Measurements from ENCODE around the gene NUDT14.

The NUDT14 gene

GRCh38 chr14:105180592-105181548 is at the start of gene NUDT14:
TSS of gene NUDT14 (minus strand) at chr14:105181312. CDS start at chr14:105181209, 103 bp downstream.
- no peak for DNase-seq

DNA sequence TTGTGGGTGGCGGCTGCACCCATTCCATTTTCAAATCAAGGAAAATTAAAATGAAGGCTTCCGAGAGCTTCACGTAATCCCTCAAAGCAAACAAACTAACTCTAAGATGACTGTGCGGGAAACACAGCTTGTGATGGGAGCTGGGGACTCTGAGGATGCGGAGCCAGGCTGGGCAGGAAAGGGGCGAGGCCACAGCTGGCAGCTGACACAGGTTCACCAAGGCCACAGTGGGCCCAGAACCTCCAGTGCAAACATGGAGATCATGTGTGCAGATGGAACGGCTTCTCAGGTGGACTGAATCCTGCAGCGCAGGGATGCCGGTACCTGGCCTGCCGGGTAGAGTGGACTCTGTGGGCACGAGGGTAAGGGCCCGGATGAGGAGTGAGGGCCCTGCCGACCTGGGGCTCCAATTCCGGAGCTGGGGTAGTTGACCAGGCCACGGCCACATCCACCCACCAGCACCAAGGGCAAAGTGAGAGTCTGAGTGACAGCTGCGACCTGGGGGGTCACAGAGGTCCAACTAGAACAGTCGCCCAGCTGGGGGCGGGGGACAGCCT is 48.1 kb upstream of the NUDT14 start:
- DNase-seq: no peak

GRCh38 chr14:105228562-105228961 is 47.5 kb upstream of the NUDT14 start:
- no peak for DNase-seq

- DNase-seq: no peak
Observed at GRCh38 chr14:105227346-105227745, 46.2 kb upstream of the NUDT14 start.

DNA sequence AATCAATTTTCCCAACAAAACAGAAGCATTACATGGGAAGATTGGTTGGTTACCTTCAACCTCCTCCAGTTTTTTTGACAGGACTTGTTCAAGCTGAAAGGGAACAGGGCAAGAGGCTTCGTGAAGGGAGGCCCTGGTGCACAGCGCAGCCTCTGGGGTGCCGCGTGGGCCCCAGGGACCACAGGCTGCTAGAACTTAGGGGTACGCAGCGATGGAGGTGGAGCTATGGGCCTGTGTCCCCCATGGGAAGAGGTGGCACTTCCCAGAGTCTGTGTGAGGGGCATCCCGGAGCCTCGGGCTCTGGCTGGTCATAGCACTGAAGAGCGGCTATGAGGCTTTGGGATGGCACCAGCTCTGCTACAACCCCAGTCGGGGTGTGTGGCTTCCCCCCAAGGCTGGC is 45.1 kb upstream of the NUDT14 start:
- DNase-seq: no peak

DNA sequence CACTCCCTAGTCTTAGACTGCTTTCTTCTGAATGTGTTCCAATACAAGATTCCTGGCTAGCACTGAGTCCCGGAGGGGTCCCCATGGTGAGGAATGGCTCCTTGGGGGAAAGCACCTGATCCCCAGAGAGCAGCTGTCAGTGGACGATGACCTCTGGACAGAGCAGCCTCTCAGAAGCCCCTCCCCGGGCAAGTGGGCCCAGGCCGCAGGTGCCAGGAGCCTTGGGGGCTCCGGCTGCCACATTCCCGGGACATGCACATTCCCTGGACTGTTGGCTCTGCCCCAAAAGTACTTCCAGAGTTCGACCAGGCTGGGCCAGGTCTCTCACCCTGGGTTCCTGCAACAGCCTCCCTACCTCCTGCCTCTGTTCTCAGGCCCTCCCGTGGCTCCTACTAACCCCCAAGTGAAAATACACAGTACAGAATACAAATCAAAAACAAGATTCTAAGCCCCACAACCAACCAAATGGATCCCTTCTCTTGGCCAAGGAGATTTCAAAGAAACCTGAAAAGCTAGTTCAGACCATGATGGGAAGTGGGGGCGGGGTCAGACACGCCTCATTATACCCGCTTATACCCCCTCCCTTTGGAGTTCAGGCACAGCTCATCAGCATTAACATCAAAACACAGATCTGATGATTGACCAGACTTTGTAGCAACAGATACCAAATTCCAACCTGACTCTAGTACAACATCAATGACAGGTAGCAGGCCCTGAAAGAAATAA is 43.9 kb upstream of the NUDT14 start:
- no peak for DNase-seq

DNA sequence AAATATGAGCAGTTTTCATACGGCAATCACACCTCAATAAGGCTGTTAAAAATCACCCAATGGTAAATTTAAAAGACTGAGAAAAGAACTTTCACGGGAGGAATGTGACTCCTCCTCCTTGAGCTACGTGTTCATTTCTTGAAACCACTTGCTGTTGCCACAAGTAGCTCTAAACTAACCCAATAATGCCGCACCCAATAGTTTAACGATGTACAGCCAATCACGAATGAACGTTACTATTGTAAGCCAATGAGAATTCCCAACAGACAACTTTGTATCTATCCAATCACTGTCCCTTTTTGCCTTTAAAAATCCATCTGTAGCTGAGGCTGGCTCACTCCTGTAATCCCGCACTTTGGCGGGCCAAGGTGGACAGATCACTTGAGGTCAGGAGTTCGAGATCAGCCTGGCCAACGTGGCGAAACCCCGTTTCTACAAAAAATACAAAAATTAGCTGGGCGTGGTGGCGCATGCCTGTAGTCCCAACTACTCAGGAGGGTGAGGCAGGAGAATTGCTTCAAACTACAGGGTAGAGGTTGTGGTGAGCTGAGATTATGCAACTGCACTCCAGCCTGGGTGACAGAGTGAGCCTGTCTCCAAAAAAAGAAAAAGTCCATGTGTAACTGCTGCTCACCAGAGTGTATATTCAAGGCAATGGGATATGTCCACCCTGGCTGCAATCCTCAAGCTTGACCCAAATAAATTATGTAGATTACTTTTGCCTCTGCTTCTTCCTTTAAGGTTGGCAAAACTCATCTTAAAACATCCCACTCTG is 42.8 kb upstream of the NUDT14 start:
- no peak for DNase-seq

GRCh38 chr14:105223260-105223659 is 42.1 kb upstream of the NUDT14 start:
- DNase-seq: no peak

DNA sequence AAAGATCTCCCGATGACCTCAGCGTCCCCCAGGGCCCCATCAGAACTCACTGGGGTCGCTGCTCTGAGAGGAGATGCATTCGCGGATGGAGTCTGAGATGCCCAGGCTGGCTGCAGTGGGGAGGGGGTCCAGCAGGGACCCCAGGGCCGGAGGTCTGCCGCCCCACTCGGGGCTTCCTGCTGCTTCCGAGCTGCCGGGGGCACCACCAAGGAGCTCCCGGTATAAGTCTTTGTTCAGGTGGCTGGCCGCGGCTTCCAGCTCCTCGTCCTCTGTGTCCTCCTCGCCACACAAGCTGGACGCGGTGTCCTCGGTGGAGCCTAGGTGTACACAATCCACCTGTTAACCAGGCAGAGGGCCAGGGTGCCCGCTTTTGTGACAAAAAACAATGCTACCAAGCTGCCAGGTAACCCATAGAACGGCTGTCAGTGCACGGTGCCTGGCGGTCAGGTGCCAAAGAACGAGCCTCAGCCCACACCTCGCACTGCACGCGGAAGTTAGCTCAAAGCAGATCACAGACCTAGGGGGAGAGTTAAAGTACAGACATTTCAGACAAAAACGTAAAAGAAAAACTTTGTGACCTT is 40.6 kb upstream of the NUDT14 start:
- no peak for DNase-seq

DNA sequence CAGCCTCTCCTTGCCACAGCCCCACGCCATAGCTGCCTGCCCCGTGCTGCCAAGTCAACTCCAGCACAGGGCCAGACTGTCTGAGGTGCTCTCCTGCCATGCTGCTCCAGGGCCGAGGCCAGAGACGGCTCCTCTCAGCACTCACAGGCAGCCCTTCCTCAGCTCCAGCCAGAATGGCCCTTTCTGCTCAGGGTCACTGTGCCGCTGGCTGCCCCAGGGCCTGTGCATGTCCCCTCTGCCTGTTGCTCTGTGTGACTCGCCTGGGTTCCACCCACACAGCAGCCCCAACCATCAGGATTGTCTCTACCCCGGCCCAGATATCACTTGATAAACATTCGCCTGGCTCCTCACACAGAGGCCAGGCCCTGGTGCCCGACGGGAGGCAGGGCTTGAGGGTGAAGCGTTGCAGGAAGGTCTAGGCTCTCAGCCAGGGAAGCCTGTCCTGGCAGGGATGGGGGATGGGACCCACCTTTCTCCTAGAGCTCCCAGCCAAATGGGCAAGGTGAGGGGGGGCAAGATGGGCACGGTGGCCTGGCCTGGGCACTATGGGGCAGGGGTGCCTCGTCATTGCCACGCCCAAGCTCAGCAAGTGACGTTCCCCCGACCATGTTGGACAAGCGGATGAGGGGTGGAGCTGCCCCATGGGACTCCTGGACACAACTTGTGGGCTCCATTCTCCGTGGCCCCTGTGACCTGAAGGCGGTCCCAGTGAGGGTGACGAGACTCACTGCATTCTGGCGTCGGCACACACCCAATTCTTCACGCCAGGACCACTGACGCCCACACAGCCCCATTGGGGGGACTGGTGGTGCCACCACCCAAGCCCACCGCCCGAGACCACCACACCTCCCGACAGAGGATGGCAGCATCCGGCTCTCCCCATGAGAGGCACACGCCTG is 39.8 kb upstream of the NUDT14 start:
- DNase-seq: no peak

DNA sequence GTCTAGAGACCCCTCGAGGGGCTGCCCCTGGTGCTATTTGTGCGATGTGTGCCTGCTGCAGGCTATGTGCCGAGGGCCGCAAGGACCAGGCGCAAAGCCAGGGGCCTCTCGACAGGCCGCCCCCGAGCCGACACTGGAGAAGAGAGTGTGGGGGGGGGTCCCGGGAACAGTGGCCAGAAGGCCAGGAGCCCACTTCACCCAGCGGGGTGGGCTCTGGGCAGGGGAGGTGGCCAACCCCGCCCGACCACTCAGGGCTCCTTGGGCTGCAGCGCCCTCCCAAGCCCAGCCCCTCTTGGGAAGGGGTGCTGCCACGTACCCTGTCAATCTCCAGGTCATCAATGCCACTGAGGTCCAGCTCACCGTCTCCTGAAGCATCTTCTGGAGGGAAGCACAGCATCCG is 38.6 kb upstream of the NUDT14 start:
- DNase-seq: no peak

- no peak for DNase-seq
Observed at GRCh38 chr14:105219043-105219612, 38.0 kb upstream of the NUDT14 start.

GRCh38 chr14:105218611-105219010 is 37.5 kb upstream of the NUDT14 start:
- no peak for DNase-seq

DNA sequence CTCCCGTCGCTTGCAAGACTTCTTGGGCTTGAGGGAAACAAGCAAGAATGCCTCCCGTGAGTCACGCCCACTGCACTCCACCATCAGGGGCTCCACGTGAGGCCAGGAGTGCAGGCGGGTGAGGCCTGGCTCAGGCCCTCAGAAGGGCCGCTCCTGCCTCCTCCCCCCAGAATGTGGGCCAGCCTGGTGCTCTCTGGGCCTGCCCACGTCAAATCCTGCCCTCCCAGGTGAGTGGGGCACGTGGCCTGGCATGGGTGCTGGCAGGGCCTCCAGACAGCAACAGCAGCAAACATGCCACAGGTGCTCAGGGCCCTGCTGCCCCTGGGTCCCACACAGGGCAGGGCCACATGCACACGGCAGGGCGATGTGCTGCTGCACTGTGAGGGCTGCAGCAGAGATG is 36.7 kb upstream of the NUDT14 start:
- no peak for DNase-seq

DNA sequence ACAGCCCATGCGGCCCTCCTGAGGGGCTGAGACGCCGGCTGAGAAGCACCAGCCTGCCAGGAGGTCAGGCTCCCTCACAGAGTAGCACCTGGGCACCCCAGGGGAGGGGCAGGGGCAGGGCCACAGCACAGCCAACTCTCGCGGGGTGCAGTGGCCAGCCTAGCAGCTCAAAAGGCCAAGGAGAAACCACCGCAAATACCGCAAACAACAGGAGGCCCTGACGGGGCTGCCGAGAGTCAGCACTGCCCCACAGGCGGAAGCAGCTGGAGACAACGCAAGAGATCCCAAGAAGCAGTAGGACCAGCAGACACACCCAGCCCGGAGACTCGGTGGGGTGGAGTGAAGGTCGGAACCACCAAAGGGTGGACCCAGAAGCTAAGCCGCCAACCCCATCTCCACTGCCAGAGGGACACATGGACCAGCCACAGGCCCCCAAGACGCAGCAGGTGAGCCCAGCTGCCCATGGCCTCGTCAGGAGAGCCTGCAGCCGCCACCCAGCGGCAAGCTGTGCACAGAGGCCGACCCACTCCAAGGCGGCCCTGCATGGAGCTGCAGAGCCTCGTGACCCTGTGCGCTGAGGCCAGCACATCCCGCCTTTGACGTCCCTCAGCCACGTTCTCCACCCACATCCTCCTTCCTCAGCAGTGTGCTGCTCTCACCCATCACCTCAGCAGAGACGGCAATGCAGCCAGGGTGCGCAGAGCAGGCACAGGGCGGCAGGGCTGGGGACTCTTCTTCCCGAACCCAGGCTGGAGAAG is 35.6 kb upstream of the NUDT14 start:
- DNase-seq: no peak

GRCh38 chr14:105215602-105216001 is 34.5 kb upstream of the NUDT14 start:
- no peak for DNase-seq

- DNase-seq: no peak
Observed at GRCh38 chr14:105214324-105214915, 33.3 kb upstream of the NUDT14 start.

DNA sequence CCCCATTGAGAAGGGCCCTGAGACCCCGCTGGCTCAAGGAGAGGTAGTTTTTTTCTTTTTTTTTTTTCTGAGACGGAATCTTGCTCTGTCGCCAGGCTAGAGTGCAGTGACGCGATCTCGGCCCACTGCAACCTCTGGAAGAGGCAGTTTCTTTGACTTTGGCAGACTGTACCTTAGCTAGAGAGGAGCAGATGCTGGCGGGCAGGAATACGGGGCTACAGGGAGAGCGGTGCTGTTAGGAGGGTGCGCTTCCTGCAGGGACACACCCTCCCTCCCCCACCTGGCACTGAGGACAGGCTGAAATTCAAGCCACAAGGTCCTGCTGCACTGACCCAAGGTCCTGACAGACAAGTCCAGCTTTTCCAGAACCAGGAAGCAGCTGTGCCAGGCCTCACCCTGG is 32.2 kb upstream of the NUDT14 start:
- DNase-seq: no peak

GRCh38 chr14:105212541-105213300 is 31.6 kb upstream of the NUDT14 start:
- no peak for DNase-seq

Data from DMS 273 treated with DMSO at 0.1 percent for 48 hours (cell line).